ENCODE results near the gene FBXW7.

The FBXW7 gene

DNA sequence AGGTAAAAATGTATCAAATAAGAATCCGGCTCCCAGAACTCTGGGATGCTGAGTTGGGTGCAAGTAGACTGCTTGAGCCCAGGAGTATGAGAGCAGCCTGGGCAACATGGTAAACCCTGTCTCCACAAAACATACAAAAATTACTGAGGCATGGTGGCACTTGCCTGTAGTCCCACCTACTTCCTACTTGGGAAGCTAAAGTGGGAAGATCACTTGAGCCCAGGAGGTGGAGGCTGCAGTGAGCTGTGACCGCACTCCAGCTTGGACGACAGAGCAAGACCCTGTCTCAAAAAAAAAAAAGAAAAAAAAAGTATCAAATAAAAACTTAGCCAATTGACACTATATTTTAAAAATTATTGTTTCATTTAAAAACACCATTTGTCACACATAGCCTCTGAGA is 84.4 kb downstream of the FBXW7 start:
- TF ChIP-seq, protein P1, sequence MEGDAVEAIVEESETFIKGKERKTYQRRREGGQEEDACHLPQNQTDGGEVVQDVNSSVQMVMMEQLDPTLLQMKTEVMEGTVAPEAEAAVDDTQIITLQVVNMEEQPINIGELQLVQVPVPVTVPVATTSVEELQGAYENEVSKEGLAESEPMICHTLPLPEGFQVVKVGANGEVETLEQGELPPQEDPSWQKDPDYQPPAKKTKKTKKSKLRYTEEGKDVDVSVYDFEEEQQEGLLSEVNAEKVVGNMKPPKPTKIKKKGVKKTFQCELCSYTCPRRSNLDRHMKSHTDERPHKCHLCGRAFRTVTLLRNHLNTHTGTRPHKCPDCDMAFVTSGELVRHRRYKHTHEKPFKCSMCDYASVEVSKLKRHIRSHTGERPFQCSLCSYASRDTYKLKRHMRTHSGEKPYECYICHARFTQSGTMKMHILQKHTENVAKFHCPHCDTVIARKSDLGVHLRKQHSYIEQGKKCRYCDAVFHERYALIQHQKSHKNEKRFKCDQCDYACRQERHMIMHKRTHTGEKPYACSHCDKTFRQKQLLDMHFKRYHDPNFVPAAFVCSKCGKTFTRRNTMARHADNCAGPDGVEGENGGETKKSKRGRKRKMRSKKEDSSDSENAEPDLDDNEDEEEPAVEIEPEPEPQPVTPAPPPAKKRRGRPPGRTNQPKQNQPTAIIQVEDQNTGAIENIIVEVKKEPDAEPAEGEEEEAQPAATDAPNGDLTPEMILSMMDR (IDR thresholded peaks at IDR 0.05; ENCODE audit: poor library complexity, severe bottlenecking): no peak
- H3K9me3 ChIP-seq (ENCODE audit: severe bottlenecking): no peaks in the 10 kb centered on the region
- peaks cover 6% of the 10 kb centered on the region for H3K4me1 ChIP-seq (ENCODE audit: insufficient read depth, poor library complexity, severe bottlenecking)
- H3K36me3 ChIP-seq (ENCODE audit: low read depth): peaks cover 3% of the 10 kb centered on the region; the same call in 1 of the 2 replicates
- no peaks in the 10 kb centered on the region for H3K27me3 ChIP-seq (ENCODE audit: insufficient read depth, poor library complexity, severe bottlenecking)
- H3K4me3 ChIP-seq (ENCODE audit: severe bottlenecking): no peak overlapping the region
- DNase-seq (ENCODE audit: low spot score) (no peak), ATAC-seq (ENCODE audit: low read depth) (no peak)
- no peak overlapping the region for H3K27ac ChIP-seq (ENCODE audit: poor library complexity, severe bottlenecking)

DNA sequence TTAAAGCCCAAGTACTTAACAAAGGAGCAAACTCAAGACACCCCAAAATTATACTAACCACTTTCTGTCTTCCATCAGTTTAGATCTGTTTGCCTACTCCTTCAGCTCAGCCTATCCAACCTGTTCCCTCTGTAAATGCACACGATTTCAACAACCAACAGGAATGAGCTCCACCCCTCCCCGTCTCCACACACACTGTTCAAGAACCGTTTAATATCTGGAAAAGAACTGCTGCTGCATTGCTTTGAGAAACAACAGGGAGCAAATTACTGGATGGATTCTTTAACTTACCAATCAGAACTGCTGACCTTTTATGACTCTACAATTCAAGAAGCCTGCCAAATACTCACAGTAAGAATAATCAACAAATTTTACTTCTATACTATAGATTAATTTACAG is 87.0 kb downstream of the FBXW7 start:
- H3K27ac ChIP-seq (ENCODE audit: poor library complexity, severe bottlenecking): no peak overlapping the region

DNA sequence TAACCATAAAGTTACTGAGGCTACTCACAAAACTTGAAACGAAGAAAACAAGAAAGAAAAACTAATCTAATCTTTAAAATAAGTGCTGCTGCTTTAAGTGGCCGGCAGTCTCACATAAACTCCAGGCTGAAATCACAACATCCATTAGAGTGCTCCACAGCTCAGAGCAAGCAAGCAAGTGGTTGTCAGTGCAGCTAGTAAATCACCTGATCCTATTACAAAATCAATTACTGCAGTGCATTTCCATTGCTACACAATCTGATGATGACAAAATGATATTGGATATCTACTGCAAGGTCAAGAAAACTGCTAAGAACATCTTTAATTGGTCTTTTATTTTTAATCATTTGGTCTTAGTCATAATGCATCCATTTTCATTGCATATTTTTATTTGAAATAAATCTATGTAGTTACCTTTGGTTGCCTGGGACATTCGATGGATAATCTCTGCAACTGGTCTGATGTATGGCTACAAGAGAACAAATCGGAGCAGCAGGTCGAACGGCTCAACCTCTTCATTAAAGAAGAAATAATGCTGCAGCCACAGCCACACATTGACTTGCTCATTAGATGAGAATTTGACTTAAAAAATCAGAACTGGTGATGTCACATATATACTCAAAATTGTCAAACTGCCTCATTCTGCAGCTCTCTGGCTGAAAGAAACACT is 87.7 kb downstream of the FBXW7 start:
- no peak overlapping the region for H3K27ac ChIP-seq (ENCODE audit: poor library complexity, severe bottlenecking)
- TF ChIP-seq, protein P1 (IDR thresholded peaks at IDR 0.05; ENCODE audit: poor library complexity, severe bottlenecking): no peak
- ATAC-seq (ENCODE audit: low read depth): no peak
- H3K4me3 ChIP-seq (ENCODE audit: severe bottlenecking): no peak overlapping the region
- no peaks in the 10 kb centered on the region for H3K9me3 ChIP-seq (ENCODE audit: severe bottlenecking)
- no peak for DNase-seq (ENCODE audit: low spot score)
- no peaks in the 10 kb centered on the region for H3K27me3 ChIP-seq (ENCODE audit: insufficient read depth, poor library complexity, severe bottlenecking)
- no peaks in the 10 kb centered on the region for H3K4me1 ChIP-seq (ENCODE audit: insufficient read depth, poor library complexity, severe bottlenecking)
- peaks cover 3% of the 10 kb centered on the region; the same call in 1 of the 2 replicates for H3K36me3 ChIP-seq (ENCODE audit: low read depth)

More for the DNA sequence above, 87.0 kb downstream of the FBXW7 start:
- ATAC-seq (ENCODE audit: low read depth) (no peak), DNase-seq (ENCODE audit: low spot score) (no peak)
- H3K4me1 ChIP-seq (ENCODE audit: insufficient read depth, poor library complexity, severe bottlenecking): no peaks in the 10 kb centered on the region
- peaks cover 3% of the 10 kb centered on the region; the same call in 1 of the 2 replicates for H3K36me3 ChIP-seq (ENCODE audit: low read depth)
- H3K4me3 ChIP-seq (ENCODE audit: severe bottlenecking): no peak overlapping the region
- TF ChIP-seq, protein P1 (IDR thresholded peaks at IDR 0.05; ENCODE audit: poor library complexity, severe bottlenecking): no peak
- no peaks in the 10 kb centered on the region for H3K9me3 ChIP-seq (ENCODE audit: severe bottlenecking)
- H3K27me3 ChIP-seq (ENCODE audit: insufficient read depth, poor library complexity, severe bottlenecking): no peaks in the 10 kb centered on the region

DNA sequence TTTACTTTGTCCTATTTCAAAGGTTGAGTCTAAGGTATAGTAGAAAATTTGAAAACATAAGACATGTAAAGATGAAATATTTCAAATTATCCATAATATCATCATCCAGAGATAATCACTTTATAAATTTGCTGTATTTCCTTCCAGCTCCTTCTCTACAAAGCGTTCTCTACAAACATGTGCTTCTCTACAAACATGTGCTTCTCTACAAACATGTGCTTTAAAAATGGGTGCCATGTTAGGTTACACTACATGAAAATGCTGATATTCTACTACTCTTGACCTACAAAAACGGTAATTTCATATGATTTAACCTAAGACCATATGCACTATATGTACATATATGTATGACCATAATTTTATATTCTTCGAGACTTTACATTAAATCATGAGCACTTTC is 92.0 kb downstream of the FBXW7 start:
- Histone ChIP-seq H3K4me1 (ENCODE audit: insufficient read depth, poor library complexity, severe bottlenecking) (no peaks in the 10 kb centered on the region), H3K9me3 (ENCODE audit: severe bottlenecking) (peaks cover 2% of the 10 kb centered on the region), H3K4me3 (ENCODE audit: severe bottlenecking) (no peak overlapping the region), H3K36me3 (ENCODE audit: low read depth) (no peaks in the 10 kb centered on the region), H3K27me3 (ENCODE audit: insufficient read depth, poor library complexity, severe bottlenecking) (no peaks in the 10 kb centered on the region), H3K27ac (ENCODE audit: poor library complexity, severe bottlenecking) (no peak overlapping the region)
- ATAC-seq (ENCODE audit: low read depth) (no peak), DNase-seq (ENCODE audit: low spot score) (no peak)
- TF ChIP-seq, protein P1 (IDR thresholded peaks at IDR 0.05; ENCODE audit: poor library complexity, severe bottlenecking): no peak

DNA sequence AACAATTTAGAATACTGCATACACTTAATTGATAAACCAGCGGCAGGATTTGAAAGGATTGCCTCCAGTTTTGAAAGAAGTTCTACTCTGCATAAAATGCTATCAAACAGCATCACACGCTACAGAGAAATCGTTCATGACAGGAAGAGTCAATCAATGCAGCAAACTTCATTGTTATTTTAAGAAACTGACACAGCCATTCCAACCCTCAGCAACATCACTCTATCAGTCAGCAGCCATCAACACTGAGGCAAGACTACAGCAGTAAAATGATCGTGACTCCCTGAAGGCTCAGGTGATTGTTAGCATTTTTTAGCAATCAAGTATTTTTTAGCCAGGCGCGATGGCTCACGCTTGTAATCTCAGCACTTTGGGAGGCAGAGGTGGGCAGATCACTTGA is 98.3 kb downstream of the FBXW7 start:
- TF ChIP-seq, protein P1 (IDR thresholded peaks at IDR 0.05; ENCODE audit: poor library complexity, severe bottlenecking): no peak
- no peak overlapping the region for H3K27ac ChIP-seq (ENCODE audit: poor library complexity, severe bottlenecking)
- H3K4me1 ChIP-seq (ENCODE audit: insufficient read depth, poor library complexity, severe bottlenecking): no peaks in the 10 kb centered on the region
- no peaks in the 10 kb centered on the region for H3K27me3 ChIP-seq (ENCODE audit: insufficient read depth, poor library complexity, severe bottlenecking)
- H3K9me3 ChIP-seq (ENCODE audit: severe bottlenecking): peaks cover 2% of the 10 kb centered on the region
- H3K36me3 ChIP-seq (ENCODE audit: low read depth): no peaks in the 10 kb centered on the region
- ATAC-seq (ENCODE audit: low read depth): no peak
- no peak overlapping the region for H3K4me3 ChIP-seq (ENCODE audit: severe bottlenecking)
- no peak for DNase-seq (ENCODE audit: low spot score)

Data from RWPE2 (cell line).